ENCODE results near the gene VPS11. TPM values are rescaled to one million over a fixed set of nuclear protein-coding genes. Genes with fewer than 3 reads are reported as not detected.

VPS11 gene
- total and polyA plus RNA-seq, 10 of the 15 experiments (the other 5 are each of a cell fraction or from before 2014, with no cell fraction given), result 15.8 to 26.4 (median 24.5) TPM

DNA sequence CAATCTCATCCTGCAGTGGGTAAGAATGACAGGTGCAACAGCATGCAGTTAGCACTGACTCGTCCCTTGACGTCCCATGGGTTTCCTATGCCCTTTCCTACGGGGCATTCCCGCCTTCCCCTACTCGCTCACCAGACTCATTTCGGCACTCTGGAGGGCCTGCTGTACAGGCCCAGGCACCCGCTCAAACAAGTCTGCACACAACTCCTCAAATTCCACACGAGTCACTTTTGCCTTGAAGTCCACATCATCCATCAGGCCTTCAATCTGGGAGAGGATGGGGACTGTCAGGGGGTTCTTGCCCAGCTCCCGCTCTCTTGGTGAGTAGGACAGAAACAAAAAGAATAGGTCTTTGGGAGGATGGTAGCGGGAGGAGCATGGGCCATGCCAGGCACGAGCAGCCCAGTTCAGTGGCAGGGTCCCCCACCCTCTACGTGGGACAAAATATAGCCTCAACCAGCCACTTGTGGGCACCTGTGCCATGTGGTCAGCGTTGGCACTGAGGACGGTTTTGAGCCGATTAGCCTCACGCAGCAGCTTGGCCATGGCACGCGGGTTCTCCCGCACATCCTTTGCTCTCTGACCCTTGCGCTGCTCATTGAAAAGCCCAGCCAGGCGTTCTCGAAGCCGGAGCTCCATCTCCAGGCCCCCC is 15.3 kb upstream of the VPS11 start (continued):
- TF ChIP-seq EGR1 (IDR thresholded peaks at IDR 0.05; ENCODE audit: borderline replicate concordance in 1 of 2, low read depth in 2 of 2, low read length in 2 of 2) (no peak), CREM (IDR thresholded peaks at IDR 0.05; ENCODE audit: low read depth) (no peak), SREBF1 (IDR thresholded peaks at IDR 0.05; ENCODE audit: low read length) (no peak), NFYB (IDR thresholded peaks at IDR 0.05; ENCODE audit: insufficient read depth, low read depth, low read length) (no peak), MYB (IDR thresholded peaks at IDR 0.05; ENCODE audit: borderline replicate concordance, low read depth, low read length) (no peak), HCFC1 (IDR thresholded peaks at IDR 0.05; ENCODE audit: low read length) (no peak), RCOR1 (conservative IDR thresholded peaks at IDR 0.05; ENCODE audit: low read depth, low read length) (no peak), EZH2 (IDR thresholded peaks at IDR 0.05; ENCODE audit: borderline replicate concordance, control insufficient read depth, low read depth, low read length) (no peak), YBX1 (IDR thresholded peaks at IDR 0.05) (no peak), MTA2 (IDR thresholded peaks at IDR 0.05; ENCODE audit: low read depth) (no peak), RAD51 (IDR thresholded peaks at IDR 0.05) (no peak), SRF (IDR thresholded peaks at IDR 0.05; ENCODE audit: low read depth in 2 of 2, low read length in 2 of 2) (no peak), POLR2A (IDR thresholded peaks at IDR 0.05; ENCODE audit: low read depth, low read length) (no peak), CHD2 (IDR thresholded peaks at IDR 0.05; ENCODE audit: borderline replicate concordance, low read depth, low read length) (no peak), SPI1 (IDR thresholded peaks at IDR 0.05; ENCODE audit: borderline replicate concordance, insufficient read depth, low read depth, low read length) (no peak), NRF1 (conservative IDR thresholded peaks at IDR 0.05; ENCODE audit: low read depth, low read length) (no peak), RUNX3 (IDR thresholded peaks at IDR 0.05; ENCODE audit: low read length) (no peak), BCL11A (IDR thresholded peaks at IDR 0.05; ENCODE audit: low read depth, low read length) (no peak), JUNB (IDR thresholded peaks at IDR 0.05) (no peak), MEF2B (IDR thresholded peaks at IDR 0.05; ENCODE audit: partially characterized antibody, poor library complexity, severe bottlenecking) (peak; percentile 24), EED (IDR thresholded peaks at IDR 0.05; ENCODE audit: low read depth) (peak; percentile 72; the same call in 1 of the 2 replicates)
- TF ChIP-seq, protein P1, sequence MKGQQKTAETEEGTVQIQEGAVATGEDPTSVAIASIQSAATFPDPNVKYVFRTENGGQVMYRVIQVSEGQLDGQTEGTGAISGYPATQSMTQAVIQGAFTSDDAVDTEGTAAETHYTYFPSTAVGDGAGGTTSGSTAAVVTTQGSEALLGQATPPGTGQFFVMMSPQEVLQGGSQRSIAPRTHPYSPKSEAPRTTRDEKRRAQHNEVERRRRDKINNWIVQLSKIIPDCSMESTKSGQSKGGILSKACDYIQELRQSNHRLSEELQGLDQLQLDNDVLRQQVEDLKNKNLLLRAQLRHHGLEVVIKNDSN (IDR thresholded peaks at IDR 0.05; ENCODE audit: borderline replicate concordance, extremely low read length, insufficient read depth, low read depth, low read length), result no peak
- TF ChIP-seq, protein P2, sequence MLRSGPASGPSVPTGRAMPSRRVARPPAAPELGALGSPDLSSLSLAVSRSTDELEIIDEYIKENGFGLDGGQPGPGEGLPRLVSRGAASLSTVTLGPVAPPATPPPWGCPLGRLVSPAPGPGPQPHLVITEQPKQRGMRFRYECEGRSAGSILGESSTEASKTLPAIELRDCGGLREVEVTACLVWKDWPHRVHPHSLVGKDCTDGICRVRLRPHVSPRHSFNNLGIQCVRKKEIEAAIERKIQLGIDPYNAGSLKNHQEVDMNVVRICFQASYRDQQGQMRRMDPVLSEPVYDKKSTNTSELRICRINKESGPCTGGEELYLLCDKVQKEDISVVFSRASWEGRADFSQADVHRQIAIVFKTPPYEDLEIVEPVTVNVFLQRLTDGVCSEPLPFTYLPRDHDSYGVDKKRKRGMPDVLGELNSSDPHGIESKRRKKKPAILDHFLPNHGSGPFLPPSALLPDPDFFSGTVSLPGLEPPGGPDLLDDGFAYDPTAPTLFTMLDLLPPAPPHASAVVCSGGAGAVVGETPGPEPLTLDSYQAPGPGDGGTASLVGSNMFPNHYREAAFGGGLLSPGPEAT (IDR thresholded peaks at IDR 0.05; ENCODE audit: low read depth), result 0 out of 2 replicates have a peak, but pooled peaks have one; percentile 16
- TF ChIP-seq, protein P3, sequence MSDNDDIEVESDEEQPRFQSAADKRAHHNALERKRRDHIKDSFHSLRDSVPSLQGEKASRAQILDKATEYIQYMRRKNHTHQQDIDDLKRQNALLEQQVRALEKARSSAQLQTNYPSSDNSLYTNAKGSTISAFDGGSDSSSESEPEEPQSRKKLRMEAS (IDR thresholded peaks at IDR 0.05; ENCODE audit: low read depth, low read length), result peak; percentile 61; the same call in 1 of the 2 replicates
- TF ChIP-seq, protein P4, sequence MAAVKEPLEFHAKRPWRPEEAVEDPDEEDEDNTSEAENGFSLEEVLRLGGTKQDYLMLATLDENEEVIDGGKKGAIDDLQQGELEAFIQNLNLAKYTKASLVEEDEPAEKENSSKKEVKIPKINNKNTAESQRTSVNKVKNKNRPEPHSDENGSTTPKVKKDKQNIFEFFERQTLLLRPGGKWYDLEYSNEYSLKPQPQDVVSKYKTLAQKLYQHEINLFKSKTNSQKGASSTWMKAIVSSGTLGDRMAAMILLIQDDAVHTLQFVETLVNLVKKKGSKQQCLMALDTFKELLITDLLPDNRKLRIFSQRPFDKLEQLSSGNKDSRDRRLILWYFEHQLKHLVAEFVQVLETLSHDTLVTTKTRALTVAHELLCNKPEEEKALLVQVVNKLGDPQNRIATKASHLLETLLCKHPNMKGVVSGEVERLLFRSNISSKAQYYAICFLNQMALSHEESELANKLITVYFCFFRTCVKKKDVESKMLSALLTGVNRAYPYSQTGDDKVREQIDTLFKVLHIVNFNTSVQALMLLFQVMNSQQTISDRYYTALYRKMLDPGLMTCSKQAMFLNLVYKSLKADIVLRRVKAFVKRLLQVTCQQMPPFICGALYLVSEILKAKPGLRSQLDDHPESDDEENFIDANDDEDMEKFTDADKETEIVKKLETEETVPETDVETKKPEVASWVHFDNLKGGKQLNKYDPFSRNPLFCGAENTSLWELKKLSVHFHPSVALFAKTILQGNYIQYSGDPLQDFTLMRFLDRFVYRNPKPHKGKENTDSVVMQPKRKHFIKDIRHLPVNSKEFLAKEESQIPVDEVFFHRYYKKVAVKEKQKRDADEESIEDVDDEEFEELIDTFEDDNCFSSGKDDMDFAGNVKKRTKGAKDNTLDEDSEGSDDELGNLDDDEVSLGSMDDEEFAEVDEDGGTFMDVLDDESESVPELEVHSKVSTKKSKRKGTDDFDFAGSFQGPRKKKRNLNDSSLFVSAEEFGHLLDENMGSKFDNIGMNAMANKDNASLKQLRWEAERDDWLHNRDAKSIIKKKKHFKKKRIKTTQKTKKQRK (IDR thresholded peaks at IDR 0.05; ENCODE audit: low read depth, low read length), result no peak

Data from GM12878 (cell line).